Retina (tissue), 1 donor: ENCODE measurements around the gene LRMDA.
A peak's percentile ranks its signal among the peaks of the same experiment; 100 is the strongest.

Experiments used
- DNase-seq: peaks from one replicate; pipeline ENCODE4 v3.0.0-alpha.2; 2016

LRMDA gene

DNA sequence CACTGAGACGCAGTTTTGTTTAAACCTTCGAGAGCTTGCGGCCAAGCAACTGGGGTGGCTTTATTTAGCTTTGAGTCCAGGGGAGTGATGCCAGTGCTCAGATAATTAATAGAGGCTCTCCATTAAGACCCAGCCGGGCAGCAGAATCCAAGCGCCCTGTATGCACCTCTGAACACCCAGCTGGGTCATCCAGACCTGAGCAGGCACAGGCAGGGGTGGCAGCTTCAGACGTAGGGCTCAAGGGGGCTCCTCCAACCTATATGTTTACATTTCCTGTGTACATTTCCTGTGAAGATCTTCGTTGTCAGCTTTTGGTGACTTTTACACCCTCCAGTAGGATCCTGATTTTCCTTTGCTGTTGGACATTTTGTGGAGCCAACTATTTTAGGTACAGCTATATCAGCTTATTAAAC lies 719.5 kb downstream of the LRMDA start:
- DNase-seq = no peak

DNA sequence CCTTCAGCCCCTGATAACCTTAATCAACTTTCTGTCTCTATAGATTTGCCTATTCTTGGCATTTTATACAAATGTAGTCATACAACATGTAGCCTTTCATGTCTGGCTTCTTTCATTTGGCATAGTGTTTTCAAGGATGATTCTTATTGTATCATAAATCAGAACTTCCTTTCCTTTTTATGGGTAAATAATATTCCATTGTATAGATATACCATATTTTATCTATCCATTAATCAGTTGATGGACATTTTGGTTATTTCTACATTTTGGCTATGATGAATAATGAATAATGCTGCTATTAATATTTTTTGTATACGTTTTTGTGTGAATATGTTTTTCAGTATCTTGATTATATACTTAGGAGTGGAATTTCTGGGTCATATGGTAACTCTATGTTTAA lies 720.8 kb downstream of the LRMDA start:
- no peak for DNase-seq

DNA sequence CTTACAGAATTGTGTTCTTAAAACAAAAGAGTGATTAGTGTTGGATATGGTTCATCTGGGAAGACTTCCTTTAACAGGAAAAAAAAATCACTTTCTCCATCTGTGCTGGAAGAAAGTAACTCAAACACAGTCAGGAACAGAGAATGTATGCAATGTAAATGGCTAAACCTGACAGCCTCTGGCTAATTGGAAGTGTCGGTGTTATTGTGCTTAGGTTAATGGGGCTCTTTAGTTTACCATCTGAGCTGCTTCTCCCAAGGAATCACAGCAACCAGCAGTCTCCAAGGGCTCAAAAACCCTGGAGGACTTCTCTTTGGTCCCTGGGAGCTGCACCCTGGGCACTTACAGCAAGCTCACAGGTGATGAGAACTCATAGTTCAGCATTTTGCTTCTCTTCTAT lies 724.5 kb downstream of the LRMDA start:
- no peak for DNase-seq

DNA sequence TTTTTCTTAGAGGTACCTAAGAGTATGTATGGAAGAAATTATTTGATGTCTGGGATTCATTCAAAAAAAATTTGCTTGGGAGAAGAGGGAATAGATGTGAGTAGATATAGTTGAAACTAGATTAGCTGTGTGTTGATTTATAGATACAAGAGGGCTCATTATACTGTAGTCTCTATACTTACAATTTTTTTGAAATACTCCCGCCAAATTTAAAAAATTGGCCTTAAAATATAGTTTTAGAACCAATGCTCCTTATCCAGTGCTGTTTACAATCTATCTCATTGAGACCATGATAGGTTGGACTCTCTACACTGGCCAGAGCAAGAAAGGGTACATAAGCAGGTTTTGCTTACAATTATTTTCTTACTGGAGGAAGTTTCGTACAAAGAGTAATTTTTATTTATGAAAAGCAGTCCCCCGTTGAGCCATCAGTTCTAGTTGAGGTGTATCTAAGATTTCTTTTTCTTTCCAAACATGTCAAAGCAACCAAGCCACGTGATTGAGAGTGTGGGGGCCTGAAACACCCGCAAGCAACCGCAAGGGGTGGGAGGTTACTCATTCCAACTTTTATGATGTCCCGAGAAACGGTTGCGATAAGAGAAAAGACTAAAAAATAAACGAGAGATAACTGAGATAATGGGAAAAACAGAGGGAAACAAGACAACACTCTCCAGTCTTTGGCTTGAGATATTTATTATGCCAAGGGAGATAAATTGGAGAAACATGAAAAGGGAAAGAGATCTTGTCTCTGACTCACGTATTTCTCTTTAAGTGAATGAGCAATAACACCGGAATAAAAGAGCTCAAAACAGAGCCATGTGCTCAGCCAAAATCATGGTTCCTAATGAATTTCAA lies 729.2 kb downstream of the LRMDA start:
- DNase-seq = no peak

- no peak for DNase-seq
These were observed 729.8 kb downstream of the LRMDA start for GRCh38 chr10:76161301-76161582.

DNA sequence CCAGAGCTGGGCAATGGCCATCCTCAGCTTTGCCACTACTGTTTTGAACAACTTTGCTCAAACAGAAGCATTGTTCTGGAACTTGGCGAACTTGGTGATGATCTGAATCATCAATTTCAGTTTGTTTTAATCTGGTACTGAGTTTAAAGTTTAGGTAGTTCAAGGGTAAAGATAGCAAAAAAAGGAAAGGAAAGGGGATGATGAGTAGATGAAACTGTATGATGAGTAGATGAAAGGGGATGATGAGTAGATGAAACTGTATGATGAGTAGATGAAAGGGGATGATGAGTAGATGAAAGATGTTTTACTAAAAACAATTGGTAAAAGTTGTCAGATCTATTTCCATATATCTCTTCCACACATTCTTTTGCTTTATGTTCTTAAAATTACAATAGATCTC lies 737.0 kb downstream of the LRMDA start:
- no peak for DNase-seq

GRCh38 chr10:76169246-76169645 lies 737.8 kb downstream of the LRMDA start:
- no peak for DNase-seq

DNA sequence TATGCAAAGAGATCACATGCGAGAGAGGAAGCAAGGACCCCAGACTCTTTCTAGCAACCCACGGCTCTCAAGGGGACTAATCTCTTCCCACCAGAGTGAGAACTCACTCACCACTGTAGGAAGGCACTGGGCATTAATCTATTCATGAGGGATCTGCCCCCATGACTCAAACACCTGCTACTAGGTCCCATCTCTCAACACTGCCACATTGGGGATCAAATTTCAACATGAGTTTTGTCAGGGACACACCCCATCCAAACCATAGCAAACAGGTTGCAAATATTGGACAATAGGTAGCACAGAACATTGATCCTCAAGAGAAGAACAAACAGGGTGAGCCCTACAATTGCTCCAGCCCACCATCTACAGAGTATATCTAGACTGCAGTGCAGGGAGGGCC lies 740.6 kb downstream of the LRMDA start:
- no peak for DNase-seq

DNA sequence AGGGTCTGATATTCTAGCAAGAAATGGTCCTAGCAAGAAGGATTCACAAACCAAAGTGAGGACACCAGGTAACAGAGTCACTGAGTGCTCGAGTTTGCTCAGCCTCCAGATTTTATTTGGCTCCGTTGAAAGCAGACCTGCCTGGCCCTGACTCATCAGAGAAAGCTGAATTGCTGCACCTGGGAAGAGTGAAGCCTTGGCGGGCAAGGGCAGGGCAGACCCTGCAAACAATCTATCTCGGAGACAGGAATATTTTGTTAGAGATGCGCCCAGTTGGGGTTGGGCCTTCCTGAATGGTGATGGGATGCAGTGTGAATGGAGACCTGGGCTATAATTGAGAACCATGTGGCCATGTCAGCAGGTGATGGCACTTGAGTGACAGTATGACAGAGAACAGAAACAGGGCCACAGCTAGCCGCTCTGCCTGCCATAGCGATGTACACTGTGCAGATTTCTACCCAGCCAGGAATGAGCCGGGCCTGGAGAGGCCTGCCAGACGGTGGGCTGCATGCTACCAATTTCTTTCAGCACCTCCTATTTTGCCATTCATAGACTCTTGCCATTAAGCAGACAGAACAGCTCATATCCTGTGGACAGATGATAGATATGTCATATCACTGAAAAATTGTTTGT lies 744.2 kb downstream of the LRMDA start:
- no peak for DNase-seq

GRCh38 chr10:76176166-76176550 lies 744.7 kb downstream of the LRMDA start:
- DNase-seq = no peak

- no peak for DNase-seq
These were observed 746.5 kb downstream of the LRMDA start for GRCh38 chr10:76177936-76178335.

- DNase-seq = no peak
These were observed 747.3 kb downstream of the LRMDA start for GRCh38 chr10:76178532-76179292.

DNA sequence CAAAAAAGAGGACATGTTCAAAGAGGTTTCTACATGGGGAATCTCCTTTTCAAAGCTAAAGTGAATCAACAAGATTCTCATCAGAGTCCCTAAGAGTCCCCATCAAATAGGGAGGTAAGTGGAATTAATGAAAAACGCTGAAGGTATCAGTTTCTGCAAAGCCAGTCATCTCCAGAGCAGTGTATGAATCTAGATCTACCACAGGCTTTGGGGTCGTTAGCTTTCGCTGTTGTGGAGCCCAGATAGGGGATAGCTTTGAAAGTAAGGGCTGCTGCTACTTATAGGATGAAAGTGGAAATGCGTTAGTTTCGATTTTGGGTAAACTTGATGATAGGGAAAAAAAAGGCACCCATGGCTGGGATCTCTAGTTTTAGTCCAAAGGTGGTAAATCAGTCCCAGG lies 748.4 kb downstream of the LRMDA start:
- DNase-seq = no peak

DNA sequence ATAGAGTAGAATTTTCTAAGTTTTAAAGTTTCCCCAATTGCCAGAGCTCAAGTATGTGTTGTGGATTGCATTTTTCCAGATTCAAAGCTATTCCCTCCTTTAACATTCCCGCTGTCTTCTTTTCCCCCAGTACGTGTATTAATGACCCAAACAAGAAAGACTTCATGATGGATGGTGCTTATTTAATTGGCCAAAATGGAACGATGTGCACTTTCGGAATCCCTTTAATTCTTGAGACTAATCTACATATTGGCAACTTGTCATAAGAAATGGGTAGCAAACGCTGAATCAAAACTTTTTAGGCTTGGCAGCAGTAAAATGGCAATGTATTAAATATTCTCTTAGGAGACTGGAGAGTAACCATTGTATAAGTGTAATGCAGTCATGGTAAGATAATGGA lies 753.2 kb downstream of the LRMDA start:
- no peak for DNase-seq

DNA sequence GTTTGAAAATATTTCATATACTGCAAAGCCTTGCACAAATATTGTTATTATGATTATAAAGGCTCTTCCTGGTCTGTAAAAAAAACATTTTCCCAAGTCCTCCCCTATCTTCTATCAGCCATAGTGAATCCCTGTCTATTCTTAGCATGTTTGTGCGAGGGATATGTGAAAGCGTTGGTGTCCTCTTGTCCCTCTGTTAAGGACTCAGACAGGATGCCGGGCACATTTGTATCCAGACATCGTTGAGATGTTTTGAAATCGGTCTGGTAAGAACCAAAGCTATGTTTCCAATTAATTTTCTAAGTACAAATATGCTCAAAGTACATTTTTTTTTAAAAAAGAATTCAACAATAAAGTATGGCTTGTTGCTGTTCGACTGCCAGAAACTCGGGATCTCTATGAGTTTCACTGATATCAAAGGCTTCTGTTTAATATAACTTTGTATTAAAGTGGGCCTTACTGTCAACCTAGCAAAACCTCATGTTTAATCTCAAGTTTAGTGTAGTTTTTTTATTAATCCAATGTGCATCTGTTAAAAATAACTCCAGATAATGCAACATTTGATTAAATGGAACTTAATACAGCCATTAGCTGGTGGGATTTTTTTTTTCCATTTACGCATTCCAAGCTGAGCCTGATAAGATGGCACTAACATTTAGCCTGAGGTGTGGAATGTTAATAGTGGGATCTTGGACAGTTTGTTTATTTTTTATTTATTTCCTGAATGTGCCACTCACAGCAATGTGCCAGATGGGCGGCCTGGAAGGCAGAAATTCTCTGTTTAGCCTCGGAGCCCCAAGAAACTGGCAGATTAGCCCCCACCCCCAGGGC lies 754.3 kb downstream of the LRMDA start:
- no peak for DNase-seq

GRCh38 chr10:76188216-76188615 lies 756.8 kb downstream of the LRMDA start:
- no peak for DNase-seq

DNA sequence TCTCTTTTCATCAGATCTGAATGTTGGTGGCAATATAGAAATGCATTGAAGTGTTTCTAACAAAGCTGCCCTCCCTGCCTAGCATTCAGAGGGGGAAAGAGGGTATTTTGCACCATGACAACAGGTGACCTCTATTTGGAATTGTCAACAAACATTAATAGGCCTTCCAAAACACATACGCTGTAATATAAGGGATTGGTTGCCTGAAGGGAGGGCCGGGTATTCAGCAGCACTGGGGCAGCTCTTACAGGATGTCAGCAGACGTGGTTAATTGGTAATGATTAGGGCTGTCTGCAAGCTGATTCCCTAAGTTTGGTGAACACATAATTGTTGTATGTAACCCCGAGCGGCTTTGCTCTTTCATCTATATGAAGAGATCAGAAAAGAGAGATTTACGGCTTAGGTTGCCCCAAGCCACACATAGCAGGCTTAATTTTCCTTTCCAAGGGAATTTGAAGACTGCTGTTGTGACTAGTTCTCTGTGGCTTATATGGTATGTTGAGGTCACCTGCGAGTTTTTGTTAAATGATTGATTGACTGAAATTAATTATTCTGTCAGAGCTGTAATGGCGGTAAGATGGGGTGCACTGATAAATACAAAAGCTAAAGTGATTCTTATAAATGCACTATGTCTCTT lies 759.3 kb downstream of the LRMDA start:
- peak; percentile 22 for DNase-seq

- no peak for DNase-seq
These were observed 759.9 kb downstream of the LRMDA start for GRCh38 chr10:76191336-76191735.

DNA sequence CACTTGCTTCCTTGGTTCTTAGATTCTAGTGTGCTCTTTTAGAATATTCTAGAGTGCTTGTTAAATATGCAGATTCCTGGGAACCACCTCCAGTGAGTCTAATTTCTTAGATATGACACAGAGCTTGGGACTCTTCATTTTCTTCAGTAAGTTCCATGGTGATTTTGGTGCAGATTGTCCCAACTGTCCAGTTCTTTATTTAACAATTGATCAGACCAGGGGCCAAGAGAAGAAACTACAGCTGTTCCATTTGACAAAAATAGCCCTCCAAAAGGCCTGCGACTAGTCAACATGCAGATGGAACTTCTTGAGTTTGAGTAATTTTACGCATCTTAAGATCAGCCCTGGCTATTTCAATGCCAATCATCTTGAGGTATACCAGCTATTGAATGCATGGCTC lies 760.7 kb downstream of the LRMDA start:
- DNase-seq = no peak

DNA sequence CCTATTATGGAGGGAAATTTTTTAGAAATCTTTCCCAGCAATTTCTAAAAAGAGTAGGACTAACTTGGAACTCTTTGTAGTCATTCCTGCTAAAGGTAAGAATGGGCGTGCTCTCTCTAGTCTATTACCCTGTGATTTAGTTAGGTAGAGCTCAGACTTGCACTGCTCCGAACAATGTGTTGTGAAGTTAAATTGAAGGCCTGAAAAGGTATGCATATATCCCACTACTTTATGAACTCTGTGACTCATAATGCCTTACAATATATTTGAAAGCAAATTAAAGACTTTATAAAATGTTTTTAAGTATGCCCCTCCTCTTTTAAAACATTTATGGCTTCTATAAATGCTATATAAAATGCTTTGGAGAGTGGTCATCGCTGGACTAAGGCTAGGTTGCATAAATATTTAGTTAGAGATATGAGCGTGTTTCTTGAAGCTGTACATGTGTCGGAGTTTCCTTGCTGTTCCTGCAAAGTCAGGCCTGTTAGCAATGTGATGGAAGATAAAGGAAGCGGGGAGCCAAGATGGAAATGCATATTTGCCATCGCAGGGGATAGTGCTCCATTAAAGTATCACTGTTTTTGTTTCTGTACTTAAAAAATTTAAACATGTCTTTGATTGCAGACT lies 761.4 kb downstream of the LRMDA start:
- DNase-seq = no peak

GRCh38 chr10:76195654-76196390 lies 764.4 kb downstream of the LRMDA start:
- DNase-seq = no peak
